Measurements from ENCODE around the gene LPGAT1.

LPGAT1 gene

GRCh38 chr1:211742889-211743529 is 87.6 kb downstream of the LPGAT1 start:
- DNase-seq (ENCODE audit: extremely low read depth, low read depth), result no peak
- no peak overlapping the region for H3K4me3 ChIP-seq (replicated peaks; ENCODE audit: low read depth, low read length)
- no peak for TF ChIP-seq CTCF (IDR thresholded peaks at IDR 0.05; ENCODE audit: low read depth, low read length, missing control alignments)

DNA sequence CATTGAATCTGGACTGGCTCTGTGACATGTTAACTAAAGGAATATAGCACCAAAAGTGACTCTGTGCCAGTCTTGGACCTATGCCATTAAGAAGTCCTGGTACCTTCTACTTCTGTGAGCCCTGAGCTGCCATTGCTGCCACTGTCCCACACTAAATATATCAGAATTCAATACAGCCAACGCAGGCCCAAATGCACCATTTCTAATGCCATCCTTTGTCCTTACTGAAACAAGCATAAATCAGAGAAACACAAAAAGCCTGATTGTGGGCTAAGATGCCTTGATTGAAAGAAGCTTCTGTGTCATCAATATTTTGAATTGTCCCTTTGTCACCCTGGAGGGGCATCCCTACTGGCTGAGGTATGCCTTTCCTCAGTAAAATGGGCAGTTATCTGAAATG is 88.3 kb downstream of the LPGAT1 start:
- DNase-seq (ENCODE audit: extremely low read depth, low read depth), result no peak
- H3K4me3 ChIP-seq (replicated peaks; ENCODE audit: low read depth, low read length), result no peak overlapping the region

DNA sequence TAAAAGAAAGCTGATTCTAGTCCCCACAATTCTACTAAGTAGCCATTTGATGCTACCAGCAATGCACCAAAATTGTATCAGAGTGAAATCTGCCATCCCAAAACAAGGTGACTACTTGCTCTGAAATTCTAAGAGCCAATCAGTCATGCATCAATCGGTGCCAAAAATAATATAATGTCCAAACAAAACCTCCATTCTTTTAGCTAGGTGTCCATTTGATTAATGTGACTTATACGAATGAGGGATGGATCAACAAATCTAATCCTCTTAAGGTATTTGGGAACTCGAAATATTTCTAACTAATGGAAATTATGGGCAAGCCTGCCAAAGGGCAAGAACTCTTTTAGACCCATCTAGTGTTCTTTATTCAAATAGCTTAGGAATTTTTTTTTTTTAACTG is 88.8 kb downstream of the LPGAT1 start:
- no peak for TF ChIP-seq CTCF (IDR thresholded peaks at IDR 0.05; ENCODE audit: low read depth, low read length, missing control alignments)
- H3K4me3 ChIP-seq (replicated peaks; ENCODE audit: low read depth, low read length), result no peak overlapping the region
- DNase-seq (ENCODE audit: extremely low read depth, low read depth), result no peak

More for the DNA sequence above, 88.3 kb downstream of the LPGAT1 start:
- no peak for TF ChIP-seq CTCF (IDR thresholded peaks at IDR 0.05; ENCODE audit: low read depth, low read length, missing control alignments)

GRCh38 chr1:211741116-211741515 is 89.4 kb downstream of the LPGAT1 start:
- no peak for DNase-seq (ENCODE audit: extremely low read depth, low read depth)
- no peak overlapping the region for H3K4me3 ChIP-seq (replicated peaks; ENCODE audit: low read depth, low read length)
- TF ChIP-seq CTCF (IDR thresholded peaks at IDR 0.05; ENCODE audit: low read depth, low read length, missing control alignments), result no peak

GRCh38 chr1:211739671-211740411 is 90.7 kb downstream of the LPGAT1 start:
- H3K4me3 ChIP-seq (replicated peaks; ENCODE audit: low read depth, low read length), result no peak overlapping the region
- TF ChIP-seq CTCF (IDR thresholded peaks at IDR 0.05; ENCODE audit: low read depth, low read length, missing control alignments), result no peak
- no peak for DNase-seq (ENCODE audit: extremely low read depth, low read depth)

DNA sequence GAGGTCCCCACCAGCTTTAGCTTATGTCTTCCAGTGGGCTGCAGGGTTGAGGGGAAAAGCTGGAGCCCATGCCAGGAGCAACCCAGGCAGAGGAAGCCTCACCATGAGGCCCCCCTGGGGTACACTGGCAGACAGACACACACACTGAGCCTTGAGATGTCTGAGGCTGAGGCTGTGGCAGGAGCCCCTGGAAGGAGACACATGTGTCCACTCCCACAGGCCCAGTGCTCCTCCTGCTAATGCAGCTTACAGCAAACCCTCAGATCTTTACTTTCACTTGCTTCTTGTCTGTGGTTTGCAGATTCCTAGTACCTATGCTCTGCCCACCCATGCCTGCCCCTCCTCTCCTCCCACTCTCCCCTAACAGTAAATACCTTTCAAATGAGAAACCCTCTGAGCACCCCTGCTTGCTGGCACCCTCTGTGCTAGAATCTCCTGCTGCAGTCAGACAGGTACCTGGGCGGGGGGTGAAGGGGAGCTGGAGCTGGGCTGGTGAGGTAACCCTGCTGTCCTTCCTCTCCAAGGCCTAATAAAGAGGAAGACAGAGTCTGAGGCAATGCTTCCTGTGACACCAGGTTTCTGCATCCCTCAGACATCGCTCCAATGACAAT is 91.8 kb downstream of the LPGAT1 start:
- no peak for TF ChIP-seq CTCF (IDR thresholded peaks at IDR 0.05; ENCODE audit: low read depth, low read length, missing control alignments)
- H3K4me3 ChIP-seq (replicated peaks; ENCODE audit: low read depth, low read length), result no peak overlapping the region
- no peak for DNase-seq (ENCODE audit: extremely low read depth, low read depth)

All from HFF-Myc (cell line).